HPDE6-E6E7 (cell line): ENCODE data around the gene RMI2.

Experiments used
- DNase-seq: peaks from one replicate; pipeline ENCODE4 v3.0.0; 2011; ENCODE audit warnings: missing footprints; ENCODE audit errors: extremely low spot score

Gene RMI2

DNA sequence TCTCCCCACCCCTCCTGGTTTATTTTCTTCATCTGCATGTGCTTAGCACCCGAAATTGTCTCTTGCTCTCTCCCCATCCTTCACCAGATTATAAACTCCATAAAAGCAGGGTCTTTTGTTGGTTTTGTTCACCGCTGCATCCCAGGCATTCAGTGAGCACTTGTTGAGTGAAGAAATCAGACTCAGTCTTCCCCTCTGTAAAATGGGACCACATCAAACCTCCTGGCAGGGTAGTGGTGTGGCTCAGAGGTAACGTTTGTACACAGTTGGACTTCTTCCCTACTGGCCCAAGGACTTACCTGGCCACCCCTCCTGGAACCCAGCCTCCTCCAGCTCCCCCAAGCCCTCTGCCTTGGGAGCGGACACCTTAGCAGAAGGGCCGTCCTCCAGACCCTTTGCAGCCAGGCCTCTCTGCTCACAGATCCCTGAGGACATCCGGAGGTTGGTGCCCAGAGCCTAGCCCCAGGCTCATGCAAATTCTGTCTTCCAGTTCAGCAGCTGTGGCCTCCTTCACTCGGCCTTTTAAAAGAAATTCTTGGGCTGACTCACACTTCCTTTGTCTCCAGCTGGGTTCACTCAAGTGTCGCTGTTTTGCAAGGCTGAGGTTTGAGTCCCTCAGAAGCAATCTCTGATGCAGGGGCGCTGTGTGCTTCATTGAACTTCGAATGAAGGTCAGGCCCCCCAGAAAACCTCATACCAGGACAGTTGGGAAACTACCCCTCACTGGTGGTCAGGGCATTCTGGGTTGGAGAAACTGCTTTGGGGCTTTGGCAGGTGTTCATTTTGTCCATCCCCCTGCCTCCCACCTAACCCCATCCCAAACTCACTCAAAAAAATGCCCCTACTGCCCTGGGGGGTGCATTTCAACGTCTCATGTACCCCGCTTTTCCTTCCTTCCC is 16.8 kb upstream of the RMI2 start:
- DNase-seq: peak; percentile 78

DNA sequence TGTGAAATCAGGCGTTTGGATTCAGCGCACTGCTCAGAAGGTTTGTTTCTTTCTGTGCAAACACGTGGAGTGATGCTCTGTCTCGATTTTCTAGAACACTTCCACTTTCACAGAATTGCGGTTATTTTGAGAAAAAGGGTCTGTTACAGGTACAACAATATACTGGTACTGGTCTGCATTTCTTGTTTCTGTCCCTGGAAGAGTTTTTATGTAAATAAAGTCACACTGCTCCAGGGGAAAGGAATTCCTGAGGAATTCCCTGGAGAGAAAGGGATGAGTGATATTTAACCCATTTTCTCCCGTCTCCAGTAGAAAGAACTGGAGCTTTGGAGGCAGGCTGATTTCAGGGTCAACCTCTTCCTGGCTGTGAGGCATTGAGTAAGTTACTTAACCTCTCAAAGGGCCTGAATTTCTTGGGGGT is 16.2 kb upstream of the RMI2 start:
- no peak for DNase-seq

DNA sequence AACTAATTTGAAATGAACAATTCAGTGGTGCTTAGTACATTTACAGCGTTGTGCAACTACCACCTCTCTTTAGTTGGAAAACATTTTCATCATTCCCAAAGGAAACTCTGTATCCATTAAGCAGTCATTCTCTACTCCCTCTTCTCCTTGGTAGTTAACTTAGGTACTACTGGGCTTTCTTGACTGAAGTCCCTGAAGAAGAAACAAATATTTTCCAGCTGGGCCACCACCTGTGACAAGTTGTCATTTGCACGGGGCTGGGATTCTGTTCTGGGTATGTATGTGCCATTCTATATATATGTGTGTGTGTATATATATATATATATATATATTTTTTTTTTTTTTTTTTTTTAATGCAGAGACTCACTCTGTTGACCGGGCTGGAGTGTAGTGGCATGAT is 15.4 kb upstream of the RMI2 start:
- no peak for DNase-seq

DNA sequence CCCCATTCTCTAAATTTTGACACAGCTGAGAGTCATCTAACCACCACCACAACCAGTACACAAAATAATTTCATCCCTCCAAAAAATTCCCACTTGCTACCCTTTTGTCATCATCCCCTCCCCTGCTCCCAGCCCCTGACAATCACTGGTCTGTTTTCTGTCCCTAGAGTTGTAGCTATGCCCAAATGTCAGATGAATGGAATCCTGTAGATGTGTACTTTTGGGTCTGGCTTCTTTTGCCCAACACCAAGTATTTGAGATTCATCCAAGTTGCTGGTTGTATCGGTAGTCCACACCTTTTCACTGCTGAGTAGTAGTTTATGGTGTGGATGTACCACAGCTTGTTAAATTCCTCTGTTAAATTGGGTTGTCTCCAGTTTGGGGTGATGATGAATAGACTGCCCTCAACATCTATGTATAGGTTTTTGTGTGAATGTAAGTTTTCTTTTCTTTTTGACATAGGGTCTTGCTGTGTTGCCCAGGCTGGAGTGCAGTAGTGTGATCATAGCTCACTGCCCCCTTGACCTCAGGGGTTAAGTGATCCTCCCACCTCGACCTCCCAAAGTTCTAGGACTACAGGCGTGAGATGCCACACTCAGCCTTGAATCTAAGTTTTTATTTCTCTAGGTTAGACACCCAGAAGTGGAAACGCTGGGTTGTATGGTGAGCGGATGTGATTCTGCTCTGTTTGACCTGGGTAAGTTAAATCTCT is 14.6 kb upstream of the RMI2 start:
- no peak for DNase-seq

DNA sequence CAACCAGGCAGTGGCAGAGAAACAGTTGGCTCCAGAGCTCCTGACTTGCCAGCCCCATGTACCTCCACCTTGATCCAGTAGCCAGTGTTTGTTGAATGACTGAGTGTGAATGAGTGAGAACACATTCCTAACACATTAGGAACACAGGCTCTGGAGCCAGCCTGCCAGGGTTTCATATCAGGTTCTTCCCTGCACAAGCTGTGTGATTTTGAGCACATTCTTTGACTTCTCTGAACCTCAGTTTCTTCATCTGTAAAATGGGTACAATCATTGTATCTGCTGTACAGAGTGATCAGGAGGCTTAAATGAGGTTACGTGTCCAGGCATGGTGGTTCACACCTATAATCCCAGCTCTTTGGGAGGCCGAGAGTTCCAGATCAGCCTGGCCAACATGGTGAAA is 13.3 kb upstream of the RMI2 start:
- DNase-seq: no peak

DNA sequence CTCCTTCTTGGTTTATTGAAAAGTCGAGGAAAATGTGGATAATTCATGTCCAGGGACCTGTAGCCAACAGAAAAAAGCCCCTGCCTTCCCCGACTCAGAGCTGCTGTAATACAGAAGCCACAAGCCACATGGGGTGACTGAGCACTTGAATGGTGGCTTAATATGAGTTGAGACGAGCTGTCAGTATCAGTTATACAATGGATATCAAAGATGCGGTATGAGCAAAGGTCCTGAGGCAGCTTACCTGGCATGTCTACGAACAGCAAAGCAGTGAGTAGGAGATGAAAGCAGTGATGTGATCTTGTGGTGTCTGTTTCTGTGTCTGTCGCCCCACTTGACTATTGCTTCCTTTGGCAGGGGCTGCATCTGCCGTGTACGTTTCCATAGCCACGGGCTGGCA is 12.2 kb upstream of the RMI2 start:
- DNase-seq: no peak

DNA sequence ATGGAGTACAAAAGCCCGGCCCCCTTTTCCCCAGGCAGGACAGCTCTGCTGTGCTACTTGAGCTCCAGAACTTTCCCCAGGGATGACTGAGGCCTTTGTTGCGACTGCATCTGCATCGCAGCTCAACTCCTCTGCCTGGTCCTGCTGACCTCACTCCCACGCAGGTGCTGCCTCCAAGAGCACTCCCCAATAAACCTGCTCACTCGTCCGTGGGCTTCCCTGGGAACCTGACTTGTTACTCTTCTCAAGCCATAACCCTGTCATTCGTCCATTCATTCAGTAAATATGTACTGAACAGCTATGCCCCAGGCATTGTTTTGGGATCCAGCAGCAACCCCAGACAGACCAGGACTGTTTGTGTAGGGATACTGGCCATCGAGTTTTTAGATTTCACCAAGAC is 11.6 kb upstream of the RMI2 start:
- no peak for DNase-seq

GRCh38 chr16:11334831-11335404 is 10.3 kb upstream of the RMI2 start:
- no peak for DNase-seq

DNA sequence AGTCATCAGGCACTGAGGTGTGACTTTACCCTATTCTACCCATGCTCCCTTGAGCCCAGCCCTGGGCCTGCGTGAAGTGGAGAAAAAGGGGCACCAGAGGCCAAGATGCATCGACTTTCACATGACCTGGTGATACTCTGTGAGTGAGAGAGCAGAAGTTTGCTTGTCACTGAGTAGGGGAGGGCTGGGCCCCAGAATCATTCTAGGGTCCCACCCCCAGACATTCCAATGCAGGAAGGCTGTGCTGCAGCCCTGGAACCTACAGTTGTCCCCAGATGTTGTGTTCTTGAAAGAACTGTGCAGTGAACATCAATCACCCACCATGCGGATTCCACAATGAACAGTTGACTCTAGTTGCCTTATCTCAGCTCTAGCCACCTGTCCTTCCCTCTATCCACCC is 6.2 kb upstream of the RMI2 start:
- DNase-seq: no peak

- DNase-seq: no peak
These were observed 4.5 kb upstream of the RMI2 start for GRCh38 chr16:11340710-11341109.

DNA sequence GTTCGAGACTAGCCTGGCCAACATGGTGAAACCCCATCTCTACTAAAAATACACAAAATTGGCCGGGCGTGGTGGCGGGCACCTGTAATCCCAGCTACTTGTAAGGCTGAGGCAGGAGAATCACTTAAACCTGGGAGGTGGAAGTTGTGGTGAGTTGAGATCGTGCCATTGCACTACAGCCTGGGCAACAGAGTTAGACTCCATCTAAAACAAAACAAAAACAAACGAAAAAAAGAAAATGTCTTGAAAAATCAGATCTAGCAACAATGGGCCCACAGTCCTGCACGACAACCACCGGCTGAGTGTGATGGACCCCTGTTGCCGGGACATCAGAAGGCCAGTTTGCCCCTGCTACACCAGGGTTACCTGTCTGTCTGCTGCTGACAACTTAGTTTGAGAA is 3.9 kb upstream of the RMI2 start:
- DNase-seq: no peak

DNA sequence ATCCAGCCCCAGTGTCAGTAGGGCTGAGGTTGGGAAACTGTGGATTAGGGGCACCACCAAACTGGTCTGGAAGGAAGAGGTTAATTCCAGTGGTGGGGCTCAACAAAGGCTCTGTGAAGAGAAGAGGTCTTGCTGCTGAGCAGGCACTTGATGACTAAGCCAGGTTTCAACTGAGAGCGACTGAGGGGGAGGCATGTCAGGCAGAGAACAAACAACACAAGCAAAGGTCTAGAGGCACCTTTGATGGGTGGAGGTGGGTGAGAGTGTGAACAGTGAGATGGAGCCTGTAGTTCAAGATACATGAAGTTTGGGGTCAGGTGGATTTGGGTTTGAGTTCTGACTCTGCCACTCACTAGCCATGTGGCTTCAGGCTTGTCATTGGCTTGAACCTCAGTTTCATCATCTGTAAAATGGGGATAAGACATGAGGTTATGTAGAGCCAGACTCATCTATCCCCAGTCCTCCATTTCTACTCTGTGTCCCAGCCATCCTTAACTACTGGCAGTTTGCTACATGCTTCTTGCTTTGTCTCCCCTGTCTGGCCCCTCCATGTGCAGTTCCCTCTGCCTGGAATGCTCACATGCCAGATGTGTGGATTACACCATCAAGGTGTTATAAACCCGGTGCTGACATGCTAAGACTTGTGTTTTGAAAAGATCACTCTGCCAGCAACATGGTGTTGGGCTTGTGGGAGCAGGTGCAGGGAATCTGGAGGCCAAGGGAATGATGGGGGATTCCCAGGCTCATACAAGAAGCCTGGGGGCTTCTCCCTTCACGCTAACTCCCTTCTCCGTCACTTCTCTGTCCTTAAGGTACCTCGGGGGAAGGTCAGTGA is 3.0 kb upstream of the RMI2 start:
- DNase-seq: no peak

- no peak for DNase-seq
These were observed 1.6 kb downstream of the RMI2 start for GRCh38 chr16:11346700-11347319.

GRCh38 chr16:11347831-11348230 is 2.6 kb downstream of the RMI2 start:
- no peak for DNase-seq

DNA sequence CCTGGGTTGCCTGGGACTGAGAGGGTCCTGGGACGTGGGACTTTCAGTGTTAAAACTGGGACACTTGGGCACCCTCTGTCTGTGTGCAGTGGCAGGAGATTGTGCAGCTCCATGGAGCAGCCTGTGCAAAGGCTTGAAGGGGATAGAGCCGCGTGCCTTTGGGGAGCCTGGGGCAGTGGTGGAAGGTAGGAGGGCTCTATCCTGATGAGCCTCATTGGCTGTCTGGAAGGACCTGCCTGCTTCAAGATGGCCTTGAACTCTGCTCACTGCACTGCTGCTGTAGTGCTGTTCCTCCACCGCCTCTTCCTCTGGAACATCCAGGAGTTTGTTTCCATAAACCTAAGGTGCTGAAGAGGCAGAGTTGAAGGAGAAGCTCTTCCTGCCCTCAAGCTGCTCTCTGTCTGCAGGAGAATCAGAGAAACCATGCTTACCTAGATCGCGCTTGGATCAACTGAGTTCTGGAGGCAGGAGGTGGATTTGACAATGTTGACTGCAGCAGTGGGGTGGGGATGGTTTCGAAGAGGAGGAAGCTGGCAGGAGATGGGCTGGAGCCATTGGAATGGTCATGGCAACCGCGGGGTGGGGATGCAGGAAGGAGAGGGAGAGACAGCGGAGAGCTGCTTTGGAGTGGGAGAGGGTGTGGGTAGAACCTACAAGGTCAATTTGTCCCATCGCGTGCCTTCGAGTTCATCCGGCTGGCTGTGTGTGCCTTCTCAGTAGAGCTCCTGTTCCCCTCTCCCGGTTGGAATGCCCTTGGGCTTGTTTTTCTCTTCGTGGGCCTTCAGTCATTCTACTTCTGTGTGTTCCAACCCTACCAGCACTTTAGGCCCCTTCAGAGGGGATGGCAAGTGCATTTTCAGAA is 3.7 kb downstream of the RMI2 start:
- no peak for DNase-seq

GRCh38 chr16:11349599-11350276 is 4.5 kb downstream of the RMI2 start:
- DNase-seq: no peak

DNA sequence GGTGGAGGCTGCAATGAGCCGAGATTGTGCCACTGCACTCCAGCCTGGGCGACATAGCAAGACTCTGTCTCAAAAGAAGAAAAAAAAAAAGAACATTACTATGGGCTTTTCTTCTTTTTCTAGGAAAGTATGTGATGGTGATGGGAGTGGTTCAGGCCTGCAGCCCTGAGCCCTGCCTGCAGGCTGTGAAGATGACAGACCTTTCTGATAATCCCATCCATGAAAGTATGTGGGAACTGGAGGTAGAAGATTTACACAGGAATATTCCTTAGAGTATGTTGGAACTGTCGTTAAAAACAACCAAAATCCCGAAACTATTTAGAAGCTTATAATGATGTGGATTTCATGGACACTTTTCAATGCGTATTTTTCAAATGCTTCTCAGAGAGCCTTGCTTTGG is 5.3 kb downstream of the RMI2 start:
- no peak for DNase-seq

- no peak for DNase-seq
These were observed 5.7 kb downstream of the RMI2 start for GRCh38 chr16:11350921-11351335.

DNA sequence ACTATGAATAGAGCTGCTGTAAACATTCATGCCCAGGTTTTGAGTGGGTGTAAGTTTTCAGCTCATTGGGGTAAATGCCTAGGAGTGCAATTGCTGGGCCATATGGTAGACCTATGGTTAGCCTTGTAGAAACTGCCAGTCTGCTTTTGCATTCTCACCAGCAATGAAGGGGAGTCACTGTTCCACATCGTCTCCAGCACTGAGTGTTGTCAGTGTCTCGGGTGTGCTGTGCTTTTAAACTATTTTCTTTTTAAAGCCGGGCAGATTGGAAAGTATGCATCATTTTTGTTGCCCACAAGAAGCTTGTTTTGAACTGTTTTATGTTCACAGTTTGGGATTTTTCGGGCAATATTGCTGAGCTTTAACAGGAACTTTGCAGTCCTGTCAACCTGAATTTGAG is 7.9 kb downstream of the RMI2 start:
- DNase-seq: no peak

DNA sequence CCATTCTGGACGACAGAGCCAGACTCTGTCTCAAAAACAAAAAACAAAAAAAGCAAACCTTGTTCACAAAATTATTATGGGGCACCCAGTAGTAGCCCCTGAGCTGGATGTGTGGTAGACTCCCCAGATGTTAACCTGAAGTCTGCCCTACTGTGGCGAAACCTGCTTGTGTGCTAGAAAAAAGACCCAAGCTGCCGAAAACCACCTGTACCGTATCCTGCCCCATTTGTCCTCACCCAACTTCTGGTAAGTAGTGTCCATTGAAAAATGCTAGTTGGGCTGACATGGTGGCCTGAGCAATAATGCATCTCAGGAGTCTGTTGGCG is 9.1 kb downstream of the RMI2 start:
- DNase-seq: no peak
